ENCODE data around the gene GON7. TPM values are rescaled to one million over a fixed set of nuclear protein-coding genes. Genes with fewer than 3 reads are reported as not detected.
A peak's percentile ranks its signal among the peaks of the same experiment; 100 is the strongest.
"Not testable (repeated sequence)": the region's sequence is repeated elsewhere in the genome, so short reads cannot be mapped to it uniquely, and the experiment has no call there.

The GON7 gene
- 13.4 and 15.2 TPM in 2 replicates for total RNA-seq

- H3K27me3 Mint-ChIP-seq (ENCODE audit: low read depth): no peaks in the 10 kb centered on the region
- H3K4me3 Mint-ChIP-seq (ENCODE audit: low read depth): peak within 1 kb of the TSS; percentile 100
- intact Hi-C loops (cut with micrococcal nuclease): loop anchor here (1.0 kb wide), 2 partner anchors 22 to 126 kb away; partner anchors contain the start of genes BTBD7 and LYSET
- peak; percentile 89 for DNase-seq (ENCODE audit: low spot score)
- no peaks in the 10 kb centered on the region for H3K9me3 Mint-ChIP-seq
- peak within 1 kb of the TSS; percentile 98 for H3K27ac Mint-ChIP-seq
- H3K4me1 Mint-ChIP-seq (ENCODE audit: low read depth): peaks cover 25% of the 10 kb centered on the region
- peaks cover 33% of the 10 kb centered on the region for H3K36me3 Mint-ChIP-seq (ENCODE audit: low read depth)
Measured at GRCh38 chr14:93206793-93207467, at the start of gene GON7, which contains the start of gene UBR7. Gene GON7, minus strand, starts transcription at chr14:93207065. Its CDS starts 28 bp downstream, at chr14:93207037. Gene UBR7, plus strand, starts transcription at chr14:93207256. Its CDS starts 36 bp downstream, at chr14:93207292.

- H3K4me1 Mint-ChIP-seq (ENCODE audit: low read depth): peaks cover 6% of the 10 kb centered on the region
- no peaks in the 10 kb centered on the region for H3K27me3 Mint-ChIP-seq (ENCODE audit: low read depth)
- H3K36me3 Mint-ChIP-seq (ENCODE audit: low read depth): peaks cover 20% of the 10 kb centered on the region
- H3K27ac Mint-ChIP-seq: peak overlapping the region; percentile 17
- intact Hi-C loops (cut with micrococcal nuclease): no loop called here
- H3K9me3 Mint-ChIP-seq: no peaks in the 10 kb centered on the region
- no peak overlapping the region for H3K4me3 Mint-ChIP-seq (ENCODE audit: low read depth)
- DNase-seq (ENCODE audit: low spot score): no peak
Measured at GRCh38 chr14:93249128-93249831, 42.4 kb upstream of the GON7 start.

- peaks cover 4% of the 10 kb centered on the region for H3K4me1 Mint-ChIP-seq (ENCODE audit: low read depth)
- H3K9me3 Mint-ChIP-seq: no peaks in the 10 kb centered on the region
- no peak overlapping the region for H3K4me3 Mint-ChIP-seq (ENCODE audit: low read depth)
- no peak overlapping the region for H3K27ac Mint-ChIP-seq
- DNase-seq (ENCODE audit: low spot score): no peak
- H3K36me3 Mint-ChIP-seq (ENCODE audit: low read depth): peaks cover 25% of the 10 kb centered on the region
- no peaks in the 10 kb centered on the region for H3K27me3 Mint-ChIP-seq (ENCODE audit: low read depth)
- intact Hi-C loops (cut with micrococcal nuclease): no loop called here
Measured at GRCh38 chr14:93246534-93246933, 39.7 kb upstream of the GON7 start.

GRCh38 chr14:93245764-93246420 lies 39.0 kb upstream of the GON7 start:
- H3K4me1 Mint-ChIP-seq (ENCODE audit: low read depth): peaks cover 4% of the 10 kb centered on the region
- no peaks in the 10 kb centered on the region for H3K9me3 Mint-ChIP-seq
- H3K27me3 Mint-ChIP-seq (ENCODE audit: low read depth): no peaks in the 10 kb centered on the region
- no peak overlapping the region for H3K27ac Mint-ChIP-seq
- peaks cover 25% of the 10 kb centered on the region for H3K36me3 Mint-ChIP-seq (ENCODE audit: low read depth)
- H3K4me3 Mint-ChIP-seq (ENCODE audit: low read depth): no peak overlapping the region
- intact Hi-C loops (cut with micrococcal nuclease): no loop called here
- no peak for DNase-seq (ENCODE audit: low spot score)

- H3K9me3 Mint-ChIP-seq: no peaks in the 10 kb centered on the region
- H3K4me1 Mint-ChIP-seq (ENCODE audit: low read depth): no peaks in the 10 kb centered on the region
- intact Hi-C loops (cut with micrococcal nuclease): no loop called here
- H3K27me3 Mint-ChIP-seq (ENCODE audit: low read depth): no peaks in the 10 kb centered on the region
- H3K36me3 Mint-ChIP-seq (ENCODE audit: low read depth): peaks cover 17% of the 10 kb centered on the region
- H3K4me3 Mint-ChIP-seq (ENCODE audit: low read depth): no peak overlapping the region
- no peak overlapping the region for H3K27ac Mint-ChIP-seq
- DNase-seq (ENCODE audit: low spot score): no peak
Measured at GRCh38 chr14:93240678-93241000, 33.8 kb upstream of the GON7 start.

- Mint-ChIP-seq H3K4me3 (ENCODE audit: low read depth) (no peak overlapping the region), H3K9me3 (no peaks in the 10 kb centered on the region), H3K27me3 (ENCODE audit: low read depth) (no peaks in the 10 kb centered on the region), H3K36me3 (ENCODE audit: low read depth) (peaks cover 11% of the 10 kb centered on the region), H3K4me1 (ENCODE audit: low read depth) (no peaks in the 10 kb centered on the region), H3K27ac (no peak overlapping the region)
- DNase-seq (ENCODE audit: low spot score): no peak
- intact Hi-C loops (cut with micrococcal nuclease): no loop called here
Measured at GRCh38 chr14:93239869-93240677, 33.2 kb upstream of the GON7 start.

GRCh38 chr14:93234798-93235197 lies 27.9 kb upstream of the GON7 start:
- Mint-ChIP-seq H3K27me3 (ENCODE audit: low read depth) (peaks cover 15% of the 10 kb centered on the region), H3K4me1 (ENCODE audit: low read depth) (peaks cover 8% of the 10 kb centered on the region), H3K4me3 (ENCODE audit: low read depth) (no peak overlapping the region), H3K27ac (no peak overlapping the region), H3K36me3 (ENCODE audit: low read depth) (peaks cover 1% of the 10 kb centered on the region), H3K9me3 (no peaks in the 10 kb centered on the region)
- no peak for DNase-seq (ENCODE audit: low spot score)
- intact Hi-C loops (cut with micrococcal nuclease): no loop called here

GRCh38 chr14:93233078-93233477 lies 26.2 kb upstream of the GON7 start:
- H3K27me3 Mint-ChIP-seq (ENCODE audit: low read depth): peaks cover 15% of the 10 kb centered on the region
- intact Hi-C loops (cut with micrococcal nuclease); H3K27ac Mint-ChIP-seq; H3K36me3 Mint-ChIP-seq (ENCODE audit: low read depth); H3K4me3 Mint-ChIP-seq (ENCODE audit: low read depth); H3K9me3 Mint-ChIP-seq; H3K4me1 Mint-ChIP-seq (ENCODE audit: low read depth); DNase-seq (ENCODE audit: low spot score): not testable (repeated sequence)

- Mint-ChIP-seq H3K9me3 (no peaks in the 10 kb centered on the region), H3K36me3 (ENCODE audit: low read depth) (peaks cover 11% of the 10 kb centered on the region), H3K4me1 (ENCODE audit: low read depth) (peaks cover 8% of the 10 kb centered on the region), H3K4me3 (ENCODE audit: low read depth) (no peak overlapping the region), H3K27ac (no peak overlapping the region), H3K27me3 (ENCODE audit: low read depth) (peaks cover 15% of the 10 kb centered on the region)
- intact Hi-C loops (cut with micrococcal nuclease): no loop called here
- DNase-seq (ENCODE audit: low spot score): no peak
Measured at GRCh38 chr14:93232159-93232558, 25.3 kb upstream of the GON7 start.

GRCh38 chr14:93231129-93231979 lies 24.5 kb upstream of the GON7 start:
- DNase-seq (ENCODE audit: low spot score): no peak
- Mint-ChIP-seq H3K4me1 (ENCODE audit: low read depth) (peaks cover 8% of the 10 kb centered on the region), H3K27me3 (ENCODE audit: low read depth) (peaks cover 15% of the 10 kb centered on the region), H3K9me3 (no peaks in the 10 kb centered on the region), H3K36me3 (ENCODE audit: low read depth) (peaks cover 16% of the 10 kb centered on the region), H3K27ac (no peak overlapping the region), H3K4me3 (ENCODE audit: low read depth) (peak overlapping the region; percentile 64)
- intact Hi-C loops (cut with micrococcal nuclease): no loop called here

GRCh38 chr14:93230539-93230938 lies 23.7 kb upstream of the GON7 start:
- intact Hi-C loops (cut with micrococcal nuclease): no loop called here
- peak overlapping the region; percentile 64 for H3K4me3 Mint-ChIP-seq (ENCODE audit: low read depth)
- peaks cover 24% of the 10 kb centered on the region for H3K36me3 Mint-ChIP-seq (ENCODE audit: low read depth)
- DNase-seq (ENCODE audit: low spot score): no peak
- no peaks in the 10 kb centered on the region for H3K9me3 Mint-ChIP-seq
- H3K27ac Mint-ChIP-seq: no peak overlapping the region
- H3K4me1 Mint-ChIP-seq (ENCODE audit: low read depth): peaks cover 8% of the 10 kb centered on the region
- peaks cover 15% of the 10 kb centered on the region for H3K27me3 Mint-ChIP-seq (ENCODE audit: low read depth)

GRCh38 chr14:93228550-93228949 lies 21.7 kb upstream of the GON7 start:
- Mint-ChIP-seq H3K4me3 (ENCODE audit: low read depth) (no peak overlapping the region), H3K9me3 (no peaks in the 10 kb centered on the region), H3K4me1 (ENCODE audit: low read depth) (peaks cover 8% of the 10 kb centered on the region), H3K36me3 (ENCODE audit: low read depth) (peaks cover 35% of the 10 kb centered on the region), H3K27ac (no peak overlapping the region), H3K27me3 (ENCODE audit: low read depth) (peaks cover 8% of the 10 kb centered on the region)
- intact Hi-C loops (cut with micrococcal nuclease): no loop called here
- no peak for DNase-seq (ENCODE audit: low spot score)

Data from activated T-helper 2 cell treated with anti-CD3 and anti-CD28 coated beads, Interferon-gamma antibody, Interleukin-2, Interleukin-4, amounts not matched to agents 10 μg/mL and 5 μg/mL and 100 μg/mL, durations not matched to agents 14 hours and 24 hours and 36 hours (primary cell).